HepG2 (cell line): ENCODE measurements around the gene MARK4.
"Not testable (repeated sequence)": the region's sequence is repeated elsewhere in the genome, so short reads cannot be mapped to it uniquely, and the experiment has no call there.

Experiments used
- SRY ChIP-seq: sonication (generic); formaldehyde crosslinking; IDR thresholded peaks from 2 replicates; pipeline ENCODE4 v1.8.0; 2022; ENCODE audit warnings: mild to moderate bottlenecking, missing genetic modification reagents
- ZC3H13 ChIP-seq: sonication (generic); formaldehyde crosslinking; IDR thresholded peaks from 2 replicates; pipeline ENCODE4 v1.8.1; 2023; ENCODE audit warnings: mild to moderate bottlenecking, missing genetic modification reagents, moderate library complexity
- TF ChIP-seq, protein P1 (sequence below): sonication (generic); formaldehyde crosslinking; IDR thresholded peaks from 2 replicates; pipeline ENCODE4 v1.5.0; 2020; ENCODE audit warnings: mild to moderate bottlenecking, missing genetic modification reagents, moderate library complexity

GRCh38 chr19:45312285-45312684 lies 61.2 kb downstream of the MARK4 start:
- TF ChIP-seq SRY, ZC3H13 (CRISPR knock-in tag): not testable (repeated sequence)
- TF ChIP-seq, protein P1, sequence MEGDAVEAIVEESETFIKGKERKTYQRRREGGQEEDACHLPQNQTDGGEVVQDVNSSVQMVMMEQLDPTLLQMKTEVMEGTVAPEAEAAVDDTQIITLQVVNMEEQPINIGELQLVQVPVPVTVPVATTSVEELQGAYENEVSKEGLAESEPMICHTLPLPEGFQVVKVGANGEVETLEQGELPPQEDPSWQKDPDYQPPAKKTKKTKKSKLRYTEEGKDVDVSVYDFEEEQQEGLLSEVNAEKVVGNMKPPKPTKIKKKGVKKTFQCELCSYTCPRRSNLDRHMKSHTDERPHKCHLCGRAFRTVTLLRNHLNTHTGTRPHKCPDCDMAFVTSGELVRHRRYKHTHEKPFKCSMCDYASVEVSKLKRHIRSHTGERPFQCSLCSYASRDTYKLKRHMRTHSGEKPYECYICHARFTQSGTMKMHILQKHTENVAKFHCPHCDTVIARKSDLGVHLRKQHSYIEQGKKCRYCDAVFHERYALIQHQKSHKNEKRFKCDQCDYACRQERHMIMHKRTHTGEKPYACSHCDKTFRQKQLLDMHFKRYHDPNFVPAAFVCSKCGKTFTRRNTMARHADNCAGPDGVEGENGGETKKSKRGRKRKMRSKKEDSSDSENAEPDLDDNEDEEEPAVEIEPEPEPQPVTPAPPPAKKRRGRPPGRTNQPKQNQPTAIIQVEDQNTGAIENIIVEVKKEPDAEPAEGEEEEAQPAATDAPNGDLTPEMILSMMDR (CRISPR knock-in tag), result not testable (repeated sequence)
